Measurements from ENCODE around the gene LRMDA.

DNA sequence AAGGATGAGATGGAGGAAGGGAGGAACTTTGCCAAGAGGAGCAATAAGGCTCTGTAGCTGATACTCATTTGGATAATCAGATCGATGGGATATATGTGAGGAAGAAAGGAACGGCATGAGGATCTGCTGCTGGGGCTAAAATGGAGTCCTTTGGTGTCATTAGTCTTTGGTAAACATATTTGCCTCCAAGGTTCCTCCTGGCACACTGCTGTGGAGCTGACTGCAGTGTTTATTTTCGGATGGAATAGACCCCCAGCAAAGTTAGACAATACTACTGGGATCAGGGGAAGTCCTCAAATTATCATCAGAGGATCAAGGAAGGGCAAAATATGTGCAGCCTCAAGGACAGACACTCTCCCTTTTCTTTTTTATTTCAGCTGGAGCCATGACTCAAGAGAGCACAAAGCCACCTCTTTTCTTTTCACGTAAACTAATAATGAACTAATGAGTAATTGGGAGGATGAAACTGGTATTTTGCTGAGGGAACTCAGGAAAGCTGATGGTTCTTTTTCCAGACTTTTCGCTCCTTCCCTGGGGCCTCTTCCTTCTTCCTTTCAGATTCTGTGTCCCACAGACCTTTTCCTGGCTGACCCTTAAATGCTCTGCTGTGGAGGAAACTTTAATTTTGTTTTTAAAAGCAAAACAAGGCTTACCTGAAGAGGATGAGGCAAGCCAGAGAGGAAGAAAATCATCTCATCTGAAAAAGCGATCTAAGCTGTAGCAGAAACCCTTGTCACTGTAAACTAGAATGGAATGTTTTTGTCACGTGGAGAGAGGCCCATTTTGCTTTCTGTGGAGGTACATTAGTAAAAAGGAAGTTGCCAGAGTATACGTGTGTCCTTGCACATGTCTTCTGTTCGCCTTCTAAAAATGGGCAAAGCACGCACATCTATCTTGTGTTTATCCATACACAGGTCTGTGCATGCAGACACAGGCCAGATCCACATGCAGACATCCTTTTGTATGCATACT lies 33.3 kb downstream of the LRMDA start:
- TF ChIP-seq POLR2A (IDR thresholded peaks at IDR 0.05) (no peak), CTCF (IDR thresholded peaks at IDR 0.05) (no peak), POLR2AphosphoS5 (IDR thresholded peaks at IDR 0.05) (peak; percentile 52)
